Esophagus squamous epithelium (tissue), 4 donors: Measurements from ENCODE around the gene OXCT1.

ENCODE experiments used
- POLR2A ChIP-seq, 4 donors: fragments of 450-650 bp; IDR thresholded peaks; one replicate each; pipeline ENCODE4 v1.6.1; 2017; ENCODE audit warnings: antibody characterized with exemption in 4 of 4, mild to moderate bottlenecking in 4 of 4, moderate library complexity in 3 of 4
- TF ChIP-seq, protein P1 (sequence below), 6 experiments: fragments of 450-650 bp in 4 of 6; fragments of 200-600 bp in 2 of 6; sonication (generic) in 2 of 6; IDR thresholded peaks; one replicate each; pipeline ENCODE4 v1.5.1; 2016 to 2019; ENCODE audit warnings: antibody characterized with exemption in 6 of 6, mild to moderate bottlenecking in 4 of 6, moderate library complexity in 4 of 6

DNA sequence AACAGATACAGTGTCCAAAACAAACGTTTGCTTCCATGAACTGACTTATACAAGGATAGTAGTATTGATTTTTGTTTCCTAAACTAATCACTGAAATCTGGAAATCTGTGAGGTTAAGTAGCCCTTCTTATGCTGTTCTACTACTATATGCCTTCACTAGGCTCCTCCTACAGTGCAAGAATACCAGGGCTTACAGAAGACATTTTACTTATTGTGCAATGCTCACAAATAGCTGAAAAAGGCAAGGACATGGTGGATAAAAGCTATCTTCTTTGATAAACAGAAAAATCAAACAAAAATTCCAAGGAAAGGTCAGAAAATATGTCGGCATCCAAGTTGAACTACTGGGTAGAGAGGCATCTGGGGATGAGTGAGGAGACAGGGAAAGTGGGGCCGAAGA, 61.9 kb downstream of the OXCT1 start:
- TF ChIP-seq, protein P1, sequence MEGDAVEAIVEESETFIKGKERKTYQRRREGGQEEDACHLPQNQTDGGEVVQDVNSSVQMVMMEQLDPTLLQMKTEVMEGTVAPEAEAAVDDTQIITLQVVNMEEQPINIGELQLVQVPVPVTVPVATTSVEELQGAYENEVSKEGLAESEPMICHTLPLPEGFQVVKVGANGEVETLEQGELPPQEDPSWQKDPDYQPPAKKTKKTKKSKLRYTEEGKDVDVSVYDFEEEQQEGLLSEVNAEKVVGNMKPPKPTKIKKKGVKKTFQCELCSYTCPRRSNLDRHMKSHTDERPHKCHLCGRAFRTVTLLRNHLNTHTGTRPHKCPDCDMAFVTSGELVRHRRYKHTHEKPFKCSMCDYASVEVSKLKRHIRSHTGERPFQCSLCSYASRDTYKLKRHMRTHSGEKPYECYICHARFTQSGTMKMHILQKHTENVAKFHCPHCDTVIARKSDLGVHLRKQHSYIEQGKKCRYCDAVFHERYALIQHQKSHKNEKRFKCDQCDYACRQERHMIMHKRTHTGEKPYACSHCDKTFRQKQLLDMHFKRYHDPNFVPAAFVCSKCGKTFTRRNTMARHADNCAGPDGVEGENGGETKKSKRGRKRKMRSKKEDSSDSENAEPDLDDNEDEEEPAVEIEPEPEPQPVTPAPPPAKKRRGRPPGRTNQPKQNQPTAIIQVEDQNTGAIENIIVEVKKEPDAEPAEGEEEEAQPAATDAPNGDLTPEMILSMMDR (IDR thresholded peaks at IDR 0.05): no peak
- TF ChIP-seq POLR2A (IDR thresholded peaks at IDR 0.05): no peak
